Right renal pelvis (tissue), 4 donors: ENCODE data around the gene CNOT10. TPM values are rescaled to one million over a fixed set of nuclear protein-coding genes. Genes with fewer than 3 reads are reported as not detected.
"Not testable (repeated sequence)": the region's sequence is repeated elsewhere in the genome, so short reads cannot be mapped to it uniquely, and the experiment has no call there.

Source experiments
- DNase-seq, 4 donors: peaks; one replicate each; pipeline ENCODE4 v3.0.0-alpha.2; 2013; ENCODE audit warnings: low read depth in 4 of 4, low spot score in 3 of 4, missing footprints in 1 of 4
- polyA plus RNA-seq, 4 donors: library from polyadenylated mRNA; unstranded; fragments of 120-200 nt; gene quantifications; one replicate each; pipeline ENCODE4 v1.2.1, GENCODE V29; 2013; ENCODE audit not compliant: insufficient read length in 4 of 4

Gene CNOT10
- polyA plus RNA-seq, result 10 to 100 TPM; 39.4 to 52.8 (median 49.0) TPM

GRCh38 chr3:32684800-32685542 lies at the start of gene CNOT10:
CNOT10 (plus strand) TSS chr3:32685188; CDS start chr3:32685461, 273 bp downstream.
- peak; percentile 80 to 89 (median 88) for DNase-seq

- no peak for DNase-seq
Observed at GRCh38 chr3:32640939-32641338, 44.0 kb upstream of the CNOT10 start.

GRCh38 chr3:32641356-32641755 lies 43.6 kb upstream of the CNOT10 start:
- no peak for DNase-seq

GRCh38 chr3:32643354-32643753 lies 41.6 kb upstream of the CNOT10 start:
- no peak for DNase-seq

GRCh38 chr3:32643816-32644215 lies 41.2 kb upstream of the CNOT10 start:
- DNase-seq, result no peak

GRCh38 chr3:32644380-32644779 lies 40.6 kb upstream of the CNOT10 start:
- no peak for DNase-seq

- DNase-seq, result no peak
Observed at GRCh38 chr3:32646761-32647160, 38.2 kb upstream of the CNOT10 start.

GRCh38 chr3:32652337-32653100 lies 32.5 kb upstream of the CNOT10 start:
- not testable (repeated sequence) for DNase-seq

- no peak for DNase-seq
Observed at GRCh38 chr3:32655167-32655566, 29.8 kb upstream of the CNOT10 start.

- DNase-seq, result no peak
Observed at GRCh38 chr3:32660634-32661033, 24.4 kb upstream of the CNOT10 start.

GRCh38 chr3:32662647-32663046 lies 22.3 kb upstream of the CNOT10 start:
- DNase-seq, result no peak

- not testable (repeated sequence) for DNase-seq
Observed at GRCh38 chr3:32664630-32665075, 20.3 kb upstream of the CNOT10 start.

- DNase-seq, result no peak
Observed at GRCh38 chr3:32667072-32667582, 17.9 kb upstream of the CNOT10 start.

GRCh38 chr3:32669226-32669625 lies 15.8 kb upstream of the CNOT10 start:
- not testable (repeated sequence) for DNase-seq

- DNase-seq, result not testable (repeated sequence)
Observed at GRCh38 chr3:32673730-32674129, 11.3 kb upstream of the CNOT10 start.

- DNase-seq, result no peak
Observed at GRCh38 chr3:32675164-32675563, 9.8 kb upstream of the CNOT10 start.

GRCh38 chr3:32675650-32676049 lies 9.3 kb upstream of the CNOT10 start:
- no peak for DNase-seq

GRCh38 chr3:32681811-32682210 lies 3.2 kb upstream of the CNOT10 start:
- DNase-seq, result no peak

- no peak for DNase-seq
Observed at GRCh38 chr3:32684029-32684799, 774 bp upstream of the CNOT10 start.

- no peak for DNase-seq
Observed at GRCh38 chr3:32685543-32686185, 676 bp downstream of the CNOT10 start.
